Gastroesophageal sphincter (tissue), 4 donors: ENCODE data around the gene DBT. TPM values are rescaled to one million over a fixed set of nuclear protein-coding genes. Genes with fewer than 3 reads are reported as not detected.

Source experiments
- ATAC-seq: fragments of 150-250 bp; one replicate; pipeline ENCODE4 v1.9.1; 2016; ENCODE audit warnings: mild to moderate bottlenecking, moderate library complexity
- H3K27ac ChIP-seq, 4 donors: fragments of 200-600 bp; sonication (generic) in 3 of 4; 1 replicate in 3 of 4; 2 replicates in 1 of 4; pipeline ENCODE4 v1.5.1; 2016 to 2019
- H3K27me3 ChIP-seq: fragments of 200-600 bp; sonication (generic); one replicate; pipeline ENCODE4 v1.5.1; 2019
- H3K36me3 ChIP-seq, 2 donors: fragments of 200-600 bp; sonication (generic); one replicate each; pipeline ENCODE4 v1.5.1; 2019; ENCODE audit warnings: control low read depth in 1 of 2
- H3K4me1 ChIP-seq, 3 donors: fragments of 200-600 bp; sonication (generic); 1 replicate in 2 of 3; 2 replicates in 1 of 3; pipeline ENCODE4 v1.5.1; 2016 to 2019; ENCODE audit warnings: control low read depth in 2 of 3
- H3K4me3 ChIP-seq, 2 donors: fragments of 200-600 bp; sonication (generic); one replicate each; pipeline ENCODE4 v1.5.1; 2019; ENCODE audit warnings: mild to moderate bottlenecking in 1 of 2, moderate library complexity in 1 of 2
- H3K9me3 ChIP-seq, 3 donors: fragments of 200-600 bp; sonication (generic); one replicate each; pipeline ENCODE4 v1.5.1; 2017 to 2019; ENCODE audit warnings: control low read depth in 2 of 3
- CTCF ChIP-seq, 4 experiments: fragments of 200-600 bp in 2 of 4; fragments of 450-650 bp in 2 of 4; sonication (generic) in 1 of 4; IDR thresholded peaks; one replicate each; pipeline ENCODE4 v1.5.1; 2017 to 2019; ENCODE audit warnings: antibody characterized with exemption in 4 of 4, mild to moderate bottlenecking in 2 of 4, moderate library complexity in 2 of 4
- EP300 ChIP-seq: sonication (generic); formaldehyde crosslinking; IDR thresholded peaks from one replicate; pipeline ENCODE4 v1.6.1; 2017; ENCODE audit warnings: antibody characterized with exemption, mild to moderate bottlenecking
- POLR2A ChIP-seq, 2 donors: fragments of 450-650 bp; IDR thresholded peaks; one replicate each; pipeline ENCODE4 v1.6.1; 2017; ENCODE audit warnings: antibody characterized with exemption in 2 of 2, mild to moderate bottlenecking in 2 of 2, moderate library complexity in 1 of 2
- POLR2AphosphoS5 ChIP-seq: sonication (generic); formaldehyde crosslinking; IDR thresholded peaks from one replicate; pipeline ENCODE4 v1.6.1; 2017; ENCODE audit warnings: antibody characterized with exemption
- WGBS, 2 donors: methylation state at CpG; one replicate each; pipeline ENCODE4 v1.1.5; 2018; ENCODE audit warnings: low coverage in 1 of 2; 5-methylcytosine and 5-hydroxymethylcytosine counted together
- total RNA-seq, 4 donors: library from RNA; depleted of rRNA; stranded (reverse); fragments of >200 nt; gene quantifications; one replicate each; pipeline ENCODE4 v1.1.0, GENCODE V29; 2016

Gene DBT
- total RNA-seq, 4 donors from 2014 or later: 8.9 to 19.0 (median 13.5) TPM

- no peaks in the 10 kb centered on the region for H3K9me3 ChIP-seq
- no peaks in the 10 kb centered on the region for H3K4me1 ChIP-seq
- H3K27me3 ChIP-seq: no peaks in the 10 kb centered on the region
- H3K36me3 ChIP-seq: peaks cover 3 to 94% of the 10 kb centered on the region in 2 donors
- H3K4me3 ChIP-seq: no peak overlapping the region
- no peak for ATAC-seq
- TF ChIP-seq POLR2AphosphoS5: no peak
- 50 to 90% methylated on average over 2 of the region's 2 CpGs for WGBS, 2 donors
- no peak overlapping the region for H3K27ac ChIP-seq
Measured at GRCh38 chr1:100290291-100290690, 40.7 kb upstream of the DBT start.

- 97 to 100% methylated on average over 3 of the region's 3 CpGs for WGBS, 2 donors
- H3K27me3 ChIP-seq: no peaks in the 10 kb centered on the region
- ATAC-seq: no peak
- no peaks in the 10 kb centered on the region for H3K9me3 ChIP-seq
- no peak overlapping the region for H3K4me3 ChIP-seq
- peaks cover 3 to 97% of the 10 kb centered on the region in 2 donors for H3K36me3 ChIP-seq
- TF ChIP-seq CTCF (IDR thresholded peaks at IDR 0.05) (no peak), POLR2A (IDR thresholded peaks at IDR 0.05) (no peak), POLR2AphosphoS5 (no peak), EP300 (no peak)
- no peak overlapping the region for H3K27ac ChIP-seq
- H3K4me1 ChIP-seq: no peaks in the 10 kb centered on the region
Measured at GRCh38 chr1:100287162-100287561, 37.5 kb upstream of the DBT start.

- no peak overlapping the region for H3K27ac ChIP-seq
- no peaks in the 10 kb centered on the region for H3K27me3 ChIP-seq
- H3K36me3 ChIP-seq: peaks cover 0 to 96% of the 10 kb centered on the region in 2 donors
- WGBS, 2 donors: 78 to 100% methylated on average over 2 to 4 of the region's 5 CpGs
- no peaks in the 10 kb centered on the region for H3K9me3 ChIP-seq
- peaks cover 0 to 10% (median 0%) of the 10 kb centered on the region in 3 donors for H3K4me1 ChIP-seq
- TF ChIP-seq EP300: no peak
- no peak for TF ChIP-seq POLR2AphosphoS5
- TF ChIP-seq POLR2A (IDR thresholded peaks at IDR 0.05): no peak
- no peak for TF ChIP-seq CTCF (IDR thresholded peaks at IDR 0.05)
- no peak overlapping the region for H3K4me3 ChIP-seq
- no peak for ATAC-seq
Measured at GRCh38 chr1:100284591-100284990, 35.0 kb upstream of the DBT start.

- no peak overlapping the region for H3K27ac ChIP-seq
- no peaks in the 10 kb centered on the region for H3K27me3 ChIP-seq
- no peak for ATAC-seq
- no peaks in the 10 kb centered on the region for H3K9me3 ChIP-seq
- H3K4me3 ChIP-seq: no peak overlapping the region
- WGBS, 2 donors: 67% methylated on average over 2 of the region's 2 CpGs
- no peak for TF ChIP-seq EP300
- no peak for TF ChIP-seq CTCF (IDR thresholded peaks at IDR 0.05)
- TF ChIP-seq POLR2A (IDR thresholded peaks at IDR 0.05): no peak
- no peak for TF ChIP-seq POLR2AphosphoS5
- H3K36me3 ChIP-seq: peaks cover 4 to 96% of the 10 kb centered on the region in 2 donors
- H3K4me1 ChIP-seq: peaks cover 0 to 17% (median 0%) of the 10 kb centered on the region in 3 donors
Measured at GRCh38 chr1:100279954-100280682, 30.5 kb upstream of the DBT start.

GRCh38 chr1:100279358-100279923, 29.8 kb upstream of the DBT start:
- WGBS, 2 donors: 69 to 80% methylated on average over 3 of the region's 3 CpGs
- no peak overlapping the region for H3K4me3 ChIP-seq
- no peak for TF ChIP-seq CTCF (IDR thresholded peaks at IDR 0.05)
- TF ChIP-seq EP300: no peak
- TF ChIP-seq POLR2AphosphoS5: no peak
- TF ChIP-seq POLR2A (IDR thresholded peaks at IDR 0.05): no peak
- no peaks in the 10 kb centered on the region for H3K9me3 ChIP-seq
- peaks cover 7 to 96% of the 10 kb centered on the region in 2 donors for H3K36me3 ChIP-seq
- no peak overlapping the region for H3K27ac ChIP-seq
- ATAC-seq: no peak
- peaks cover 0 to 17% (median 0%) of the 10 kb centered on the region in 3 donors for H3K4me1 ChIP-seq
- no peaks in the 10 kb centered on the region for H3K27me3 ChIP-seq
